Esophagus (tissue), 2 donors: ENCODE measurements around the gene LCE3C. TPM values are rescaled to one million over a fixed set of nuclear protein-coding genes. Genes with fewer than 3 reads are reported as not detected.
"Not testable (repeated sequence)": the region's sequence is repeated elsewhere in the genome, so short reads cannot be mapped to it uniquely, and the experiment has no call there.

Source experiments
- H3K27ac ChIP-seq, 2 donors: one replicate each; pipeline ENCODE4 v1.5.1; 2013; ENCODE audit warnings: low read depth in 2 of 2, mild to moderate bottlenecking in 2 of 2, inconsistent platforms in 1 of 2, low read length in 1 of 2, moderate library complexity in 1 of 2
- H3K27me3 ChIP-seq, 2 donors: one replicate each; pipeline ENCODE4 v1.6.1; 2013; ENCODE audit warnings: low read length in 2 of 2, control low read depth in 1 of 2, mild to moderate bottlenecking in 1 of 2; ENCODE audit not compliant: insufficient read depth in 2 of 2, control insufficient read depth in 1 of 2
- H3K36me3 ChIP-seq, 2 donors: one replicate each; pipeline ENCODE4 v1.6.1; 2013; ENCODE audit warnings: low read length in 1 of 2; ENCODE audit not compliant: control insufficient read depth in 2 of 2, insufficient read depth in 2 of 2
- H3K4me1 ChIP-seq, 2 donors: one replicate each; pipeline ENCODE4 v1.6.1; 2013; ENCODE audit warnings: low read length in 1 of 2; ENCODE audit not compliant: control insufficient read depth in 2 of 2, insufficient read depth in 2 of 2
- H3K4me3 ChIP-seq, 2 donors: one replicate each; pipeline ENCODE4 v1.5.1; 2013; ENCODE audit warnings: low read length in 2 of 2, mild to moderate bottlenecking in 2 of 2, low read depth in 1 of 2, moderate library complexity in 1 of 2
- H3K9me3 ChIP-seq, 2 donors: one replicate each; pipeline ENCODE4 v1.6.1; 2013; ENCODE audit warnings: mild to moderate bottlenecking in 2 of 2, low read depth in 1 of 2, low read length in 1 of 2, moderate library complexity in 1 of 2; ENCODE audit not compliant: control insufficient read depth in 2 of 2, insufficient read depth in 1 of 2
- WGBS, 2 donors: extraction: QIAGEN DNeasy Blood & Tissue Kit; methylation state at CpG; one replicate each; pipeline ENCODE4 v1.1.7; 2013; 5-methylcytosine and 5-hydroxymethylcytosine counted together
- polyA plus RNA-seq, 2 donors: library from polyadenylated mRNA; stranded (reverse); fragments of 200-250 nt; gene quantifications; one replicate each; pipeline ENCODE4 v1.2.3, GENCODE V29; 2013
- donor health status: healthy with polysubstance abuse.
- donor health status: Bipolar disorder and iron deficiency.

Gene LCE3C
- polyA plus RNA-seq, result not detected

GRCh38 chr1:152599934-152600333, at the start of gene LCE3C:
TSS of gene LCE3C (plus strand) at chr1:152600234. CDS start at chr1:152600732, 498 bp downstream.
- H3K27me3 ChIP-seq, result no peaks in the 10 kb centered on the region
- H3K9me3 ChIP-seq, result no peaks in the 10 kb centered on the region
- H3K4me1 ChIP-seq, result no peaks in the 10 kb centered on the region
- H3K36me3 ChIP-seq, result no peaks in the 10 kb centered on the region
- WGBS, 2 donors, result 66 to 74% methylated on average over 4 of the region's 4 CpGs
- no peak within 1 kb of the TSS for H3K27ac ChIP-seq
- H3K4me3 ChIP-seq, result no peak within 1 kb of the TSS

GRCh38 chr1:152565115-152565514, 34.9 kb upstream of the LCE3C start:
- H3K4me3 ChIP-seq, result no peak overlapping the region
- H3K4me1 ChIP-seq, result no peaks in the 10 kb centered on the region
- H3K27me3 ChIP-seq, result no peaks in the 10 kb centered on the region
- H3K9me3 ChIP-seq, result no peaks in the 10 kb centered on the region
- 70 to 82% methylated on average over 2 of the region's 2 CpGs for WGBS, 2 donors
- H3K36me3 ChIP-seq, result no peaks in the 10 kb centered on the region
- no peak overlapping the region for H3K27ac ChIP-seq

DNA sequence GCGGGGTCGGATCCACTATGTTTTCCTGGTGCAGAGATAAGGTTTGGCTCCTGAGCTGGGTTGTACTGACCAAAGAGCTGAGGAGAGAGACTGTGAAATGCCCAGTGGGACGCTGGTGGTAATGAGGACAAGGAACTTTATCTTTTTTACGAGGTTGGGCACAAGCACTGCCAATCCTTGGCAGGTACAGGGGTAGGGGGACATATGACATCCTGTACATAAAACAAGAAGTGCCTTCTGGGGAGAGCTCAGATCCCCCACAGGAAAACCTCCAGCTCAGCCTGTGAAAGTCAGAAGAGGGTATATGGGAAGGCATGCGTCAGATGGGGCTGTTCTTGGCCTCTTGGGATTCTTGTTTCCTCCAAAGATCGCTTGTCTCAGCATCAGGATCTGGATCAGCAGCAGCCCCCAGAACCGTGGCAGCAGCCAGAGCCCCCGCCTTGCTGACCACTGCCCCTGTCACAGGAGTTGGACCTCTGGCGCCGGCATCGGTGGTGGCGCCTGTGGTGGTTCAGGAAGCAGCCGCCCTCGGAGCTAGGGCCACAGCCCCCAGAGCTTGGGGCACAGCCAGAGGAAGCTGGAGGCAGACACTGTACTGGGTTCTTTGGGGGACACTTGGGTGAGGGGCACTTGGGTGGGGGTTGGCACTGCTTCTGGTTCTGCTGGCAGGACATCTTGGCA, 34.4 kb upstream of the LCE3C start:
- Histone ChIP-seq H3K27ac (no peak overlapping the region), H3K27me3 (no peaks in the 10 kb centered on the region), H3K9me3 (no peaks in the 10 kb centered on the region), H3K4me1 (no peaks in the 10 kb centered on the region), H3K36me3 (no peaks in the 10 kb centered on the region), H3K4me3 (no peak overlapping the region)
- 84 to 86% methylated on average over 12 to 14 of the region's 14 CpGs for WGBS, 2 donors

- Histone ChIP-seq H3K4me3 (no peak within 1 kb of the TSS), H3K4me1 (no peaks in the 10 kb centered on the region), H3K9me3 (no peaks in the 10 kb centered on the region), H3K27ac (no peak within 1 kb of the TSS), H3K36me3 (no peaks in the 10 kb centered on the region), H3K27me3 (no peaks in the 10 kb centered on the region)
- 40 to 44% methylated on average over 1 of the region's 1 CpG for whole genome bisulfite sequencing, 2 donors
These were observed 33.4 kb upstream of the LCE3C start, which contains the start of gene LCE3E for GRCh38 chr1:152566681-152567080. TSS of gene LCE3E (minus strand) at chr1:152566780. CDS start at chr1:152566208, 572 bp downstream.

DNA sequence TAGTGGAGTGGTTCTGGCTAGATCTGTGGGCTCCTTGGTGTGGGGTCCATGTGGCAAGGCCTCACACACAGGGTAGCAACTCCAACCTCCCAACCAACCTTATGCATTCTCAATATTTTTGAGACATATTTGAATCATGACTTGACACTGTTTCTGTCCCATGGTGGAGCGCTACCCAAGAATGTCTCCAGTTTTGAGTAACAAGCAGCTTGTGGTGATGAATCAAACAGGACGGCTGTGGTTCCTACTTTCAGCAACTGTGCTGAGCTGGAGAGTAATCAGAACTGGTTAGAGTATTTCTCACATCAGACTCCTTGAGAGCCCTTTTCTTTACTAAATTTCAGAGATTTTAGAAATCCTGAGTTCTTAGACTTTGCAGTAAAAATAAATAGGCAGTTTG, 22.9 kb upstream of the LCE3C start:
- H3K9me3 ChIP-seq, result peaks cover 0 to 2% of the 10 kb centered on the region in 2 donors
- H3K36me3 ChIP-seq, result no peaks in the 10 kb centered on the region
- H3K27me3 ChIP-seq, result no peaks in the 10 kb centered on the region
- no peak overlapping the region for H3K27ac ChIP-seq
- peaks cover 0 to 2% of the 10 kb centered on the region in 2 donors for H3K4me1 ChIP-seq
- 69 to 77% methylated on average over 2 of the region's 2 CpGs for WGBS, 2 donors
- no peak overlapping the region for H3K4me3 ChIP-seq

- not testable (repeated sequence) for H3K4me1 ChIP-seq, H3K27ac ChIP-seq, H3K27me3 ChIP-seq, H3K4me3 ChIP-seq, H3K9me3 ChIP-seq, H3K36me3 ChIP-seq
- WGBS, 2 donors, result 77 to 91% methylated on average over 8 to 9 of the region's 9 CpGs
These were observed 20.5 kb upstream of the LCE3C start for GRCh38 chr1:152579526-152579925.

DNA sequence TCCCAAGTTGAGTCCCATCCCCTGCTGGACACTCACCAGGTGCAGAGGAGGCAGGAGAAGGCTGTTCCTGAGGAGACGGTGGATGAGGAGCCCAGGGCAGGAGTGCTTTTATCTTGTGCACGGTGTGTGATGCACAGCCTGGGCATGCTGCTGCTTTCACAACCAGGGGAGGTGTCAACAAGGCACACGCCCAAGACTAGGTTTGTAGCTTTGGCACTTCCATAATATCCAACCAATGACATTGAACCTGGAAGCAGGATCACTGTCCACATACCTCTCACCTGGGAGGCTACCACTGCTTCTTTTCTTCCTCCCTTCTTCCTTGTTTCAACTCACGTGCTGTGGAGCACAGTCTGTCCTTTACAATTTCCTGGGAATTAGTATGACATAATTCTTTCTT, 19.6 kb upstream of the LCE3C start, which contains the start of gene LCE3D:
TSS of gene LCE3D (minus strand) at position 84 of the 400 bp plus-strand sequence. CDS start 580 bp downstream, outside the sequence.
- Histone ChIP-seq H3K4me1 (peaks cover 0 to 2% of the 10 kb centered on the region in 2 donors), H3K27ac (no peak within 1 kb of the TSS), H3K27me3 (no peaks in the 10 kb centered on the region), H3K9me3 (peaks cover 0 to 2% of the 10 kb centered on the region in 2 donors), H3K36me3 (no peaks in the 10 kb centered on the region), H3K4me3 (no peak within 1 kb of the TSS)
- 44 to 49% methylated on average over 4 of the region's 4 CpGs for WGBS, 2 donors

DNA sequence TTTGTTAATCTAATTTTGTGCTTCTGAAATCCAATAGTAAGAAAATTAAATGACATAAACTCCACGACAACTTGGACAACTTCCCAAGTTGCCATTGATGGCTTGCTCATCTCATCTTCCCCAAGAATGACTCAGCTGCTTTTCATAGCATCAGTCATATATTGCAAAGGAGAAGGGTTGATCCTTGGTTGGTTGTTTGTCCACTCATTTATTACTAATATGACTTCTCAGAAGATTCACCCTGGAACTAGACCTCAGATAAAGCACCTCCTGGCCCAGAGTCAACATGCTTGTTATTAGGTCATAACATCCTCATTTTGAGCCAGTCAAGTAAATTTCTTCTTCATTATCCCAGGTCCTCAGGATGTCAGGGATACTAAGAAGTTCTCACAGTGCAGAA, 17.4 kb upstream of the LCE3C start:
- Histone ChIP-seq H3K4me3 (no peak overlapping the region), H3K27ac (no peak overlapping the region), H3K27me3 (no peaks in the 10 kb centered on the region), H3K4me1 (peaks cover 0 to 2% of the 10 kb centered on the region in 2 donors), H3K9me3 (peaks cover 0 to 2% of the 10 kb centered on the region in 2 donors), H3K36me3 (no peaks in the 10 kb centered on the region)
- WGBS, 2 donors, result 50 to 55% methylated on average over 1 of the region's 1 CpG

- no peaks in the 10 kb centered on the region for H3K4me1 ChIP-seq
- H3K27me3 ChIP-seq, result no peaks in the 10 kb centered on the region
- no peaks in the 10 kb centered on the region for H3K9me3 ChIP-seq
- no peak overlapping the region for H3K4me3 ChIP-seq
- no peaks in the 10 kb centered on the region for H3K36me3 ChIP-seq
- 27 to 54% methylated on average over 1 of the region's 1 CpG for WGBS, 2 donors
- no peak overlapping the region for H3K27ac ChIP-seq
These were observed 14.4 kb upstream of the LCE3C start for GRCh38 chr1:152585586-152585985.

DNA sequence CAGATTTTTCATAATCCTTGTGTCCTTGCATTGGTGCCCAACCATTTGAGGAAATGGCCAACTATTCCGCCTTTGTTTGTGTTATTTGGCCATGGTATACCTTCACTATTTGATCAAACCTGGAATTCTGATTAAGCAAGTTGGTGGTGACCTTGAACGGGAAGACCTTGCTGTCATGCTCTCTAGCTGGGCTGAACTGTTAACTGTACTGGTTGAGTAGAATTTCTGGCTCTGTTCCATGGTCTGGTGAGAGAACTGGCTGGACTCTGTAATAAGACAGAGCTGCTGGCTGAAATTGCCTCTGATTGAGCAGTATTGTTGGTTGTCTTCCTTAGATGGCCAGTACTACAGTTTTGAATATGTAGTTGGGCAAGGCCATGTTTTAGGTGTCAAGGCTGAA, 3.0 kb upstream of the LCE3C start:
- no peaks in the 10 kb centered on the region for H3K9me3 ChIP-seq
- no peak overlapping the region for H3K27ac ChIP-seq
- 48 to 88% methylated on average over 2 of the region's 2 CpGs for WGBS, 2 donors
- H3K36me3 ChIP-seq, result no peaks in the 10 kb centered on the region
- H3K4me3 ChIP-seq, result no peak overlapping the region
- H3K4me1 ChIP-seq, result no peaks in the 10 kb centered on the region
- H3K27me3 ChIP-seq, result no peaks in the 10 kb centered on the region
